ENCODE data around the gene YEATS2.

GRCh38 chr3:183653209-183654064 is 44.2 kb upstream of the YEATS2 start:
- TF ChIP-seq POLR2A (IDR thresholded peaks at IDR 0.05; ENCODE audit: low read length) (no peak), GATA1 (IDR thresholded peaks at IDR 0.05; ENCODE audit: low read depth, low read length) (no peak)
